ENCODE measurements around the gene TRIM54. TPM values are rescaled to one million over a fixed set of nuclear protein-coding genes. Genes with fewer than 3 reads are reported as not detected.

Gene TRIM54
- total and polyA plus RNA-seq, 2 experiments from 2014 or later = not detected

GRCh38 chr2:27275211-27276150, 6.7 kb upstream of the TRIM54 start, which contains the start of gene DNAJC5G:
TSS of gene DNAJC5G (plus strand) at chr2:27275433. CDS start at chr2:27276729, 1,296 bp downstream.
- H3K4me1 ChIP-seq (ENCODE audit: insufficient read depth) = no peaks in the 10 kb centered on the region
- no peak for DNase-seq (ENCODE audit: low spot score)
- no peaks in the 10 kb centered on the region for H3K36me3 ChIP-seq (replicated peaks; ENCODE audit: insufficient read depth, low read depth)
- H3K79me2 ChIP-seq = no peaks in the 10 kb centered on the region
- H3K9me3 ChIP-seq (ENCODE audit: low read depth) = no peaks in the 10 kb centered on the region
- H3K27ac ChIP-seq = no peak within 1 kb of the TSS
- no peak within 1 kb of the TSS for H2AFZ ChIP-seq
- H3K9me2 ChIP-seq (replicated peaks; ENCODE audit: insufficient read depth) = no peaks in the 10 kb centered on the region
- H4K20me1 ChIP-seq (ENCODE audit: insufficient read depth, poor library complexity, severe bottlenecking) = no peaks in the 10 kb centered on the region
- no peak for TF ChIP-seq EZH2phosphoT487 (IDR thresholded peaks at IDR 0.05; ENCODE audit: low read depth, severe bottlenecking, unreplicated experiment)
- TF ChIP-seq, protein P1, sequence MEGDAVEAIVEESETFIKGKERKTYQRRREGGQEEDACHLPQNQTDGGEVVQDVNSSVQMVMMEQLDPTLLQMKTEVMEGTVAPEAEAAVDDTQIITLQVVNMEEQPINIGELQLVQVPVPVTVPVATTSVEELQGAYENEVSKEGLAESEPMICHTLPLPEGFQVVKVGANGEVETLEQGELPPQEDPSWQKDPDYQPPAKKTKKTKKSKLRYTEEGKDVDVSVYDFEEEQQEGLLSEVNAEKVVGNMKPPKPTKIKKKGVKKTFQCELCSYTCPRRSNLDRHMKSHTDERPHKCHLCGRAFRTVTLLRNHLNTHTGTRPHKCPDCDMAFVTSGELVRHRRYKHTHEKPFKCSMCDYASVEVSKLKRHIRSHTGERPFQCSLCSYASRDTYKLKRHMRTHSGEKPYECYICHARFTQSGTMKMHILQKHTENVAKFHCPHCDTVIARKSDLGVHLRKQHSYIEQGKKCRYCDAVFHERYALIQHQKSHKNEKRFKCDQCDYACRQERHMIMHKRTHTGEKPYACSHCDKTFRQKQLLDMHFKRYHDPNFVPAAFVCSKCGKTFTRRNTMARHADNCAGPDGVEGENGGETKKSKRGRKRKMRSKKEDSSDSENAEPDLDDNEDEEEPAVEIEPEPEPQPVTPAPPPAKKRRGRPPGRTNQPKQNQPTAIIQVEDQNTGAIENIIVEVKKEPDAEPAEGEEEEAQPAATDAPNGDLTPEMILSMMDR (IDR thresholded peaks at IDR 0.05; ENCODE audit: poor library complexity) = no peak
- no peak for TF ChIP-seq EZH2 (IDR thresholded peaks at IDR 0.05; ENCODE audit: borderline replicate concordance)
- H3K27me3 ChIP-seq = peaks cover 15% of the 10 kb centered on the region
- no peak within 1 kb of the TSS for H3K4me2 ChIP-seq
- no peak within 1 kb of the TSS for H3K4me3 ChIP-seq
- WGBS (ENCODE audit: low lambda C conversion rate, missing lambda C conversion rate) = 85% methylated on average over 35 of the region's 39 CpGs

DNA sequence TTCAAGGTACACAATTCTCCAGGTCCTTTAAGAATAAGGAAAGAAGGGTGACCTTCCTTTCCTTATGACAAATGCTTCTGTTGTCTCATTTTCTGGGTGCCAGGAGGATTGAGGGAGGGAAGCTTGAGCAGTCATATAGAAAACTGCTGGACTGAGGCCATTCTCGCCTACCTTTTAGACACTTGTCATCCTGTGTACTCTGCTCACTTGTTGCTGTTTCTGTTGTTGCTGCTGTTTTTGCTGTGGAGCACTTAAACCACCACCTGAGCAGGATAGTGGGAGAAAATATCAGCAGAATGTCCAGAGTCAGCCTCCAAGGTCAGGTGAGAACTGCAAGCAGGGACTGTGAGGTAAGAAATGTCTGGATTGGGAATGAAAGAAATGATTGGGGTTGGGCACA, 4.2 kb upstream of the TRIM54 start:
- H3K4me1 ChIP-seq (ENCODE audit: insufficient read depth) = no peaks in the 10 kb centered on the region
- peaks cover 17% of the 10 kb centered on the region for H3K27me3 ChIP-seq
- no peak overlapping the region for H3K4me3 ChIP-seq
- no peaks in the 10 kb centered on the region for H3K79me2 ChIP-seq
- H3K9me3 ChIP-seq (ENCODE audit: low read depth) = no peaks in the 10 kb centered on the region
- no peak for TF ChIP-seq EZH2phosphoT487 (IDR thresholded peaks at IDR 0.05; ENCODE audit: low read depth, severe bottlenecking, unreplicated experiment)
- TF ChIP-seq EZH2 (IDR thresholded peaks at IDR 0.05; ENCODE audit: borderline replicate concordance) = no peak
- TF ChIP-seq, protein P1 (IDR thresholded peaks at IDR 0.05; ENCODE audit: poor library complexity) = no peak
- H3K36me3 ChIP-seq (replicated peaks; ENCODE audit: insufficient read depth, low read depth) = no peaks in the 10 kb centered on the region
- H3K27ac ChIP-seq = no peak overlapping the region
- no peaks in the 10 kb centered on the region for H4K20me1 ChIP-seq (ENCODE audit: insufficient read depth, poor library complexity, severe bottlenecking)
- H3K4me2 ChIP-seq = no peak overlapping the region
- no peak overlapping the region for H2AFZ ChIP-seq
- DNase-seq (ENCODE audit: low spot score) = no peak
- 97% methylated on average over 1 of the region's 1 CpG for WGBS (ENCODE audit: low lambda C conversion rate, missing lambda C conversion rate)
- H3K9me2 ChIP-seq (replicated peaks; ENCODE audit: insufficient read depth) = no peaks in the 10 kb centered on the region

DNA sequence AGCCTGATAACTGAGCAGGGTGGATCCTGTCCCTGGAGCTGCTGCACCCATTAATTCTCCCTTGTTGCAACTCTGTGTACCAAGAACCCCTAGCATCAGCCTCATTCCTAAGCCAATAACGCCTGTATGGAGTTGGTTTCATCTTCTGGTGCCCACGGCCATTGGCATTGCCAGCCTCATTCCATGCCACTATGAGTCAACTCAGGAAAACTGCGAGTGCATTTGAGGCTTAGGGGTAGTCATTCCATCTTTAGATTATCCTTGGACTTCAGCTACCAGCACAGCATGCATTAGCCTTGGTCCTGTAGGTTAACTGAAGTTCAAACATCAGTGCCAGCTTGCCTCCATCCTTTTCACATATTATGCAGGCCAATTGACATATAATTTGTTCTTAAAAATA, 1.4 kb upstream of the TRIM54 start:
- no peak for TF ChIP-seq EZH2phosphoT487 (IDR thresholded peaks at IDR 0.05; ENCODE audit: low read depth, severe bottlenecking, unreplicated experiment)
- TF ChIP-seq, protein P1 (IDR thresholded peaks at IDR 0.05; ENCODE audit: poor library complexity) = no peak
- no peak for TF ChIP-seq EZH2 (IDR thresholded peaks at IDR 0.05; ENCODE audit: borderline replicate concordance)
- peaks cover 17% of the 10 kb centered on the region for H3K27me3 ChIP-seq
- 78% methylated on average over 3 of the region's 3 CpGs for WGBS (ENCODE audit: low lambda C conversion rate, missing lambda C conversion rate)

More for the DNA sequence above, 1.4 kb upstream of the TRIM54 start:
- no peak overlapping the region for H3K4me3 ChIP-seq
- no peaks in the 10 kb centered on the region for H3K36me3 ChIP-seq (replicated peaks; ENCODE audit: insufficient read depth, low read depth)
- H3K79me2 ChIP-seq = no peaks in the 10 kb centered on the region
- no peaks in the 10 kb centered on the region for H3K4me1 ChIP-seq (ENCODE audit: insufficient read depth)
- no peak overlapping the region for H2AFZ ChIP-seq
- H3K27ac ChIP-seq = no peak overlapping the region
- H4K20me1 ChIP-seq (ENCODE audit: insufficient read depth, poor library complexity, severe bottlenecking) = no peaks in the 10 kb centered on the region
- H3K9me2 ChIP-seq (replicated peaks; ENCODE audit: insufficient read depth) = no peaks in the 10 kb centered on the region
- no peak overlapping the region for H3K4me2 ChIP-seq
- H3K9me3 ChIP-seq (ENCODE audit: low read depth) = no peaks in the 10 kb centered on the region
- DNase-seq (ENCODE audit: low spot score) = no peak
